Vagina (tissue), 2 donors: ENCODE data around the gene RTL9.

Experiments used
- POLR2AphosphoS5 ChIP-seq, 2 donors: sonication (generic); formaldehyde crosslinking; IDR thresholded peaks; one replicate each; pipeline ENCODE4 v1.9.0; 2017; ENCODE audit warnings: antibody characterized with exemption in 2 of 2, mild to moderate bottlenecking in 2 of 2, low read depth in 1 of 2; ENCODE audit not compliant: insufficient read depth in 1 of 2
- TF ChIP-seq, protein P1 (sequence below), 3 experiments: fragments of 450-650 bp in 2 of 3; fragments of 200-600 bp in 1 of 3; sonication (generic) in 1 of 3; IDR thresholded peaks; one replicate each; pipeline ENCODE4 v1.5.1; 2017 to 2019; ENCODE audit warnings: antibody characterized with exemption in 3 of 3, mild to moderate bottlenecking in 2 of 3, moderate library complexity in 2 of 3

DNA sequence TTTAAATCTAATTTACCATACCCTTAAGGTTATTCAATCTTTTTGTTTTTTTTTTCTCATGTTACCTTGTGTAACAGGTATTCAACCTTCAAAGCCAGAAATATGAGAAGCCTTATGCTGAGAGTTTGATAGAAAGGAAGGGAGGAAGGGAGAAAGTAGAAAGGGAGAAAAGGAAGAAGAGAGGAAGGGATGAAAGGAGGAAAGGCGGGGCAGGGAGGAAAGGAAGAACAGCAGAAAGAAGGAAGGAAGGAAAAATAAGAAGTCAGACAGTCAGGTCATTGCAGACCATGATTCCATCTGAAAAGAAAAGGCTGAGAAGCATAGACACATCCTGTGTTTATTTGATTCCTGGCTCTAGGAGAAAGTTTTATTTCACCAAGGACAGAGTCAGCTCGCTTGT, 30.9 kb downstream of the RTL9 start:
- no peak for TF ChIP-seq POLR2AphosphoS5 (IDR thresholded peaks at IDR 0.05; ENCODE audit: insufficient read depth in 1 of 2, low read depth in 1 of 2)
- TF ChIP-seq, protein P1, sequence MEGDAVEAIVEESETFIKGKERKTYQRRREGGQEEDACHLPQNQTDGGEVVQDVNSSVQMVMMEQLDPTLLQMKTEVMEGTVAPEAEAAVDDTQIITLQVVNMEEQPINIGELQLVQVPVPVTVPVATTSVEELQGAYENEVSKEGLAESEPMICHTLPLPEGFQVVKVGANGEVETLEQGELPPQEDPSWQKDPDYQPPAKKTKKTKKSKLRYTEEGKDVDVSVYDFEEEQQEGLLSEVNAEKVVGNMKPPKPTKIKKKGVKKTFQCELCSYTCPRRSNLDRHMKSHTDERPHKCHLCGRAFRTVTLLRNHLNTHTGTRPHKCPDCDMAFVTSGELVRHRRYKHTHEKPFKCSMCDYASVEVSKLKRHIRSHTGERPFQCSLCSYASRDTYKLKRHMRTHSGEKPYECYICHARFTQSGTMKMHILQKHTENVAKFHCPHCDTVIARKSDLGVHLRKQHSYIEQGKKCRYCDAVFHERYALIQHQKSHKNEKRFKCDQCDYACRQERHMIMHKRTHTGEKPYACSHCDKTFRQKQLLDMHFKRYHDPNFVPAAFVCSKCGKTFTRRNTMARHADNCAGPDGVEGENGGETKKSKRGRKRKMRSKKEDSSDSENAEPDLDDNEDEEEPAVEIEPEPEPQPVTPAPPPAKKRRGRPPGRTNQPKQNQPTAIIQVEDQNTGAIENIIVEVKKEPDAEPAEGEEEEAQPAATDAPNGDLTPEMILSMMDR (IDR thresholded peaks at IDR 0.05) = no peak
